22Rv1 (cell line): Measurements from ENCODE around the gene PLAAT2.

Experiments used
- H3K27ac ChIP-seq: fragments of 450-650 bp; 2 replicates; pipeline ENCODE4 v1.5.1; 2017
- ZFX ChIP-seq: fragments of 450-650 bp; IDR thresholded peaks from 2 replicates; pipeline ENCODE4 v1.6.1; 2017; ENCODE audit warnings: antibody characterized with exemption, borderline replicate concordance
- TF ChIP-seq, protein P1 (sequence below): fragments of 450-650 bp; IDR thresholded peaks from 2 replicates; pipeline ENCODE4 v1.5.1; 2017; ENCODE audit warnings: mild to moderate bottlenecking

PLAAT2 gene

DNA sequence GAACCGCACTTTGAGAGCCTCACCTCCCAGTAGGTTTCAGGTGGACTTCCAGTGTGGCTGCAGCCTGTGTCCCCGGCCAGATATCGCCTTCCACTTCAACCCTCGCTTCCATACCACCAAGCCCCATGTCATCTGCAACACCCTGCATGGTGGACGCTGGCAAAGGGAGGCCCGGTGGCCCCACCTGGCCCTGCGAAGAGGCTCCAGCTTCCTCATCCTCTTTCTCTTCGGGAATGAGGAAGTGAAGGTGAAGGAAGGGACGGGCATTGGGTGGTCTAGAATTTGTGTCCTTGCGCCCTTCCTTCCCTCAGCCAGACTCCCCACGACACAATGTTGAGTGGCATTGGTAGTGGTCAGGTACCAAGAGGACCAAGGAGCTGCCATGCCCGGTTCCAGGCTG lies 54.4 kb downstream of the PLAAT2 start:
- no peak for TF ChIP-seq ZFX
- no peak overlapping the region for H3K27ac ChIP-seq

GRCh38 chr11:63508009-63508408 lies 55.2 kb downstream of the PLAAT2 start:
- no peak overlapping the region for H3K27ac ChIP-seq
- TF ChIP-seq ZFX = no peak
- TF ChIP-seq, protein P1, sequence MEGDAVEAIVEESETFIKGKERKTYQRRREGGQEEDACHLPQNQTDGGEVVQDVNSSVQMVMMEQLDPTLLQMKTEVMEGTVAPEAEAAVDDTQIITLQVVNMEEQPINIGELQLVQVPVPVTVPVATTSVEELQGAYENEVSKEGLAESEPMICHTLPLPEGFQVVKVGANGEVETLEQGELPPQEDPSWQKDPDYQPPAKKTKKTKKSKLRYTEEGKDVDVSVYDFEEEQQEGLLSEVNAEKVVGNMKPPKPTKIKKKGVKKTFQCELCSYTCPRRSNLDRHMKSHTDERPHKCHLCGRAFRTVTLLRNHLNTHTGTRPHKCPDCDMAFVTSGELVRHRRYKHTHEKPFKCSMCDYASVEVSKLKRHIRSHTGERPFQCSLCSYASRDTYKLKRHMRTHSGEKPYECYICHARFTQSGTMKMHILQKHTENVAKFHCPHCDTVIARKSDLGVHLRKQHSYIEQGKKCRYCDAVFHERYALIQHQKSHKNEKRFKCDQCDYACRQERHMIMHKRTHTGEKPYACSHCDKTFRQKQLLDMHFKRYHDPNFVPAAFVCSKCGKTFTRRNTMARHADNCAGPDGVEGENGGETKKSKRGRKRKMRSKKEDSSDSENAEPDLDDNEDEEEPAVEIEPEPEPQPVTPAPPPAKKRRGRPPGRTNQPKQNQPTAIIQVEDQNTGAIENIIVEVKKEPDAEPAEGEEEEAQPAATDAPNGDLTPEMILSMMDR = no peak

- TF ChIP-seq, protein P1 = no peak
- no peak for TF ChIP-seq ZFX
- no peak overlapping the region for H3K27ac ChIP-seq
Observed at GRCh38 chr11:63507511-63507910, 55.7 kb downstream of the PLAAT2 start.

GRCh38 chr11:63506876-63507275 lies 56.3 kb downstream of the PLAAT2 start:
- no peak overlapping the region for H3K27ac ChIP-seq

GRCh38 chr11:63505857-63506528 lies 57.2 kb downstream of the PLAAT2 start, which contains the start of gene LGALS12:
Gene LGALS12 (plus strand): TSS chr11:63506084. CDS start chr11:63506459, 375 bp downstream.
- TF ChIP-seq ZFX = no peak
- TF ChIP-seq, protein P1 = no peak
- H3K27ac ChIP-seq = no peak within 1 kb of the TSS

More at GRCh38 chr11:63506876-63507275, 56.3 kb downstream of the PLAAT2 start:
- TF ChIP-seq, protein P1 = no peak
- TF ChIP-seq ZFX = no peak

DNA sequence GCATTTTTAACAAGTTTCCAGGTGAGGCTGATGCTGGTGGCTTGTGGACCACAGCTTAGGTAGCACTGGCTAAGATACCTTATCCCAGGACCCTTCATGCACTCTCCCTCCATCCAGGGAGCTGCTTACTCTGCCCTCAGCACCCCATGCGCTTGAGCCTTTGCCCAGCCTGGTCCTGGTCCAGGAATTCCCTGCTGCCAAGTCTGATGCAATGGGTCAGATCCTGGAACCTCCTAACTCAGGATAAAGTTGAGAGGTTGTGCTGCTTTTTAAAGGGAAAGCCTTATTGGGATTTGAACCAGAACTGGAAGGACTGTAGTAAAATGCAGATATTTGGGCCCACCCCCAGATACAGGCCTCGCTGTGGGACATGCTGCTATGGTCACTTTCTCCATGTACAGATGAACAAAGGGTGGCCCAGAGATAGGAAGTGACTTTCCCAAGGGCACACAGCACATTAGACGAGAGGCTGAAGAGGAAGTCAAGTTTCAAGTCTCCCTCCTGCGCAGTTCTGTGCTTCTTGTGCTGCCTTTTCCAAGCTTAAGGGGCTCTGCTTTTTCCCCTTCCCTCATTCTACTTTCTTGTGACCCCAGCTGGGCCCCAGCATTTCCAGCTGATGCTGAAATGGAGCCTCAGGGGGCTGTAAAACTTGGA lies 58.1 kb downstream of the PLAAT2 start:
- TF ChIP-seq ZFX = no peak
- TF ChIP-seq, protein P1 = no peak
- H3K27ac ChIP-seq = no peak overlapping the region

DNA sequence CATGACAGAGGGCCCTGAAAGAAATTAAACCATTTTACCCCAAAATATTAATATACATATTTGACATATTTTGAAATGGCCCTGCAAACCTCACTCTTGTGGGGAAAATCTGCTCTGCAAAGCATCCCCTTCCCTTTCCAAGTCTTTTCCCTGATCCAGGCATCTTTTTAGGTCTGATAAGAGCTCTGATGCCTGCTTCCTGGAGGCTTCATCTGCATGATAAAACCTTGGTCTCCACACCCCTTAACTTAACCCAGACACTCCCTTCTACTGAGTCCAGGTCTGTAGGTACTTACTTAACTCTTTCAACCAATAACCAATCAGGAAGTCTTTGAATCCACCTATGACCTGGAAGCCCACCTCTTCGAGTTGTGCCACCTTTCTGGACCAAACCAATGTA lies 59.1 kb downstream of the PLAAT2 start:
- TF ChIP-seq, protein P1 = no peak
- no peak for TF ChIP-seq ZFX
- no peak overlapping the region for H3K27ac ChIP-seq
